ENCODE results near the gene ARCN1.

Gene ARCN1

DNA sequence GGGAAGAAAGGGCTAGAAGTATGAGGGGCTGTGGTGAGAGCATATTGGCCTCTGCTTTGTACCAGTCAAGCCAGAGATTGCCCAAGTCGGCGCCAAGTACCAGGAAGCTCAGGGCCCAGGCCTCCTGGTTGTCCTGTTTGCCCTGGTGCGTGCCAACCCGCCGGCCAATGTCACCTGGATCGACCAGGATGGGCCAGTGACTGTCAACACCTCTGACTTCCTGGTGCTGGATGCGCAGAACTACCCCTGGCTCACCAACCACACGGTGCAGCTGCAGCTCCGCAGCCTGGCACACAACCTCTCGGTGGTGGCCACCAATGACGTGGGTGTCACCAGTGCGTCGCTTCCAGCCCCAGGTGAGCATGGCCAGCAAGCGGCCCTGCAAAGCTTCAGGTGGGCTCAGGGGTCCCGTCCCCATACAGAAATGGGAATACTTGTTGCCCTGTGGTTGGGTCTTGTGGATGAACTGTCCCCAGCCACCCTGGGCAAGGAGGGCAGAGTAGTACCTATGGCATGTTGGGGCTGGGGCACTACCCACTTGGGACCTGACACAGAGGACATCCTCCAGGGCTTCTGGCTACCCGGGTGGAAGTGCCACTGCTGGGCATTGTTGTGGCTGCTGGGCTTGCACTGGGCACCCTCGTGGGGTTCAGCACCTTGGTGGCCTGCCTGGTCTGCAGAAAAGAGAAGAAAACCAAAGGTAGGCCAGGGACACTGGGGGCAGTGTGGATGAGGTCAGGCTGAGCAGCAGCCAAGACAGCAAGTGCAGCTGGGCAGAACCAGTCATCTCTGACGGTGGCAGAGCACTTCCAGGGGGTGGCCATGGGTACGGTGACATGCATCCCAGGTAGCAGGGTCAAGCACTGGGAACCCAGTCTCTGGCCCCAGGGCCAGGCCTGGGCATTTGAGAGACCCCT lies 39.1 kb upstream of the ARCN1 start:
- ATAC-seq: no peak
- TF ChIP-seq CSRNP3 (CRISPR knock-in tag; IDR thresholded peaks at IDR 0.05) (no peak), SNAI2 (CRISPR knock-in tag; IDR thresholded peaks at IDR 0.05) (no peak), ZNF565 (CRISPR knock-in tag; conservative IDR thresholded peaks at IDR 0.05; ENCODE audit: low read depth) (no peak), RARB (CRISPR knock-in tag; IDR thresholded peaks at IDR 0.05) (no peak), GLIS3 (CRISPR knock-in tag; IDR thresholded peaks at IDR 0.05) (no peak), TCF4 (CRISPR knock-in tag; IDR thresholded peaks at IDR 0.05; ENCODE audit: borderline replicate concordance) (no peak), CREB5 (CRISPR knock-in tag; IDR thresholded peaks at IDR 0.05; ENCODE audit: low read depth) (no peak), OSR1 (CRISPR knock-in tag; IDR thresholded peaks at IDR 0.05) (no peak)

DNA sequence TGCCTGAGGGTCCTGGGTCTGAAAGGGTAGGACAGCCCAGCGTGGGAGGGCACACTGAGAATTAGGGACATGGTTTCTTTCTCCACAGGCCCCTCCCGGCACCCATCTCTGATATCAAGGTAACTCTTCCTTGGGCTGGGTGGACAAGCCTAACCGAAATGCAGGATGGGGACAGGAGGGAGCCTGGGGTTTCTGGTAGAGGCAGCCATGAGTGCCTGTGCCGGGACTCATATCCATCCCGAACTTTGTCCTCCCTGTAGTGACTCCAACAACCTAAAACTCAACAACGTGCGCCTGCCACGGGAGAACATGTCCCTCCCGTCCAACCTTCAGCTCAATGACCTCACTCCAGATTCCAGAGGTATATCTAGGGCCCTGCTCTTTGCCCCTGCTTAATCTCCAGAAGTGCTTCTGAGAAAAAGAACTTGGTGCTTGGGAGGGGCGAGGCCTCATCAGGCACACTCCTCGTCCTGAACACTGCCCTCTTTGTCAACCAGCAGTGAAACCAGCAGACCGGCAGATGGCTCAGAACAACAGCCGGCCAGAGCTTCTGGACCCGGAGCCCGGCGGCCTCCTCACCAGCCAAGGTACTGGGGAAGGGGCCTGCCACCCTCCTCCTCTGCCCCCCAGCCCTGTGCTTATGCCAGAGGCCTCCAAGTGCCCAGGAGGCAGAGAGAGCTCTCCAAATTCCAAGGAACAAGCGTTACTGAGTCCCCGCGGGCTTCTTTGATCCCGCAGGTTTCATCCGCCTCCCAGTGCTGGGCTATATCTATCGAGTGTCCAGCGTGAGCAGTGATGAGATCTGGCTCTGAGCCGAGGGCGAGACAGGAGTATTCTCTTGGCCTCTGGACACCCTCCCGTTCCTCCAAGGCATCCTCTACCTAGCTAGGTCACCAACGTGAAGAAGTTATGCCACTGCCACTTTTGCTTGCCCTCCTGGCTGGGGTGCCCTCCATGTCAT lies 38.2 kb upstream of the ARCN1 start:
- no peak for TF ChIP-seq ZNF565 (CRISPR knock-in tag; conservative IDR thresholded peaks at IDR 0.05; ENCODE audit: low read depth)
- TF ChIP-seq CSRNP3 (CRISPR knock-in tag; IDR thresholded peaks at IDR 0.05): no peak
- TF ChIP-seq ZNF8 (CRISPR knock-in tag; IDR thresholded peaks at IDR 0.05): no peak
- no peak for TF ChIP-seq TCF4 (CRISPR knock-in tag; IDR thresholded peaks at IDR 0.05; ENCODE audit: borderline replicate concordance)
- no peak for TF ChIP-seq ESRRG (CRISPR knock-in tag; IDR thresholded peaks at IDR 0.05)
- TF ChIP-seq ZC3H10 (CRISPR knock-in tag; IDR thresholded peaks at IDR 0.05): no peak
- TF ChIP-seq, protein P1, sequence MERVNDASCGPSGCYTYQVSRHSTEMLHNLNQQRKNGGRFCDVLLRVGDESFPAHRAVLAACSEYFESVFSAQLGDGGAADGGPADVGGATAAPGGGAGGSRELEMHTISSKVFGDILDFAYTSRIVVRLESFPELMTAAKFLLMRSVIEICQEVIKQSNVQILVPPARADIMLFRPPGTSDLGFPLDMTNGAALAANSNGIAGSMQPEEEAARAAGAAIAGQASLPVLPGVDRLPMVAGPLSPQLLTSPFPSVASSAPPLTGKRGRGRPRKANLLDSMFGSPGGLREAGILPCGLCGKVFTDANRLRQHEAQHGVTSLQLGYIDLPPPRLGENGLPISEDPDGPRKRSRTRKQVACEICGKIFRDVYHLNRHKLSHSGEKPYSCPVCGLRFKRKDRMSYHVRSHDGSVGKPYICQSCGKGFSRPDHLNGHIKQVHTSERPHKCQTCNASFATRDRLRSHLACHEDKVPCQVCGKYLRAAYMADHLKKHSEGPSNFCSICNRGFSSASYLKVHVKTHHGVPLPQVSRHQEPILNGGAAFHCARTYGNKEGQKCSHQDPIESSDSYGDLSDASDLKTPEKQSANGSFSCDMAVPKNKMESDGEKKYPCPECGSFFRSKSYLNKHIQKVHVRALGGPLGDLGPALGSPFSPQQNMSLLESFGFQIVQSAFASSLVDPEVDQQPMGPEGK (CRISPR knock-in tag; IDR thresholded peaks at IDR 0.05; ENCODE audit: borderline replicate concordance): no peak
- no peak for TF ChIP-seq ARNTL (CRISPR knock-in tag; IDR thresholded peaks at IDR 0.05; ENCODE audit: borderline replicate concordance, low read depth)
- no peak for TF ChIP-seq BACH2 (CRISPR knock-in tag; IDR thresholded peaks at IDR 0.05; ENCODE audit: borderline replicate concordance)
- ATAC-seq: no peak

DNA sequence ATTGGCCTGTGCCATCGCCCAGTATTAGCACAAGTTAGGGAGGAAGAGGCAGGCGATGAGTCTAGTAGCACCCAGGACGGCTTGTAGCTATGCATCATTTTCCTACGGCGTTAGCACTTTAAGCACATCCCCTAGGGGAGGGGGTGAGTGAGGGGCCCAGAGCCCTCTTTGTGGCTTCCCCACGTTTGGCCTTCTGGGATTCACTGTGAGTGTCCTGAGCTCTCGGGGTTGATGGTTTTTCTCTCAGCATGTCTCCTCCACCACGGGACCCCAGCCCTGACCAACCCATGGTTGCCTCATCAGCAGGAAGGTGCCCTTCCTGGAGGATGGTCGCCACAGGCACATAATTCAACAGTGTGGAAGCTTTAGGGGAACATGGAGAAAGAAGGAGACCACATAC lies 36.9 kb upstream of the ARCN1 start:
- no peak for ATAC-seq
- TF ChIP-seq TOX (CRISPR knock-in tag; IDR thresholded peaks at IDR 0.05; ENCODE audit: borderline replicate concordance): no peak
- TF ChIP-seq RARB (CRISPR knock-in tag; IDR thresholded peaks at IDR 0.05): no peak
- no peak for TF ChIP-seq ZNF8 (CRISPR knock-in tag; IDR thresholded peaks at IDR 0.05)
- TF ChIP-seq ARNTL (CRISPR knock-in tag; IDR thresholded peaks at IDR 0.05; ENCODE audit: borderline replicate concordance, low read depth): no peak
- TF ChIP-seq CSDC2 (CRISPR knock-in tag; IDR thresholded peaks at IDR 0.05): no peak
- TF ChIP-seq ESRRG (CRISPR knock-in tag; IDR thresholded peaks at IDR 0.05): no peak
- no peak for TF ChIP-seq TCF4 (CRISPR knock-in tag; IDR thresholded peaks at IDR 0.05; ENCODE audit: borderline replicate concordance)
- TF ChIP-seq, protein P2, sequence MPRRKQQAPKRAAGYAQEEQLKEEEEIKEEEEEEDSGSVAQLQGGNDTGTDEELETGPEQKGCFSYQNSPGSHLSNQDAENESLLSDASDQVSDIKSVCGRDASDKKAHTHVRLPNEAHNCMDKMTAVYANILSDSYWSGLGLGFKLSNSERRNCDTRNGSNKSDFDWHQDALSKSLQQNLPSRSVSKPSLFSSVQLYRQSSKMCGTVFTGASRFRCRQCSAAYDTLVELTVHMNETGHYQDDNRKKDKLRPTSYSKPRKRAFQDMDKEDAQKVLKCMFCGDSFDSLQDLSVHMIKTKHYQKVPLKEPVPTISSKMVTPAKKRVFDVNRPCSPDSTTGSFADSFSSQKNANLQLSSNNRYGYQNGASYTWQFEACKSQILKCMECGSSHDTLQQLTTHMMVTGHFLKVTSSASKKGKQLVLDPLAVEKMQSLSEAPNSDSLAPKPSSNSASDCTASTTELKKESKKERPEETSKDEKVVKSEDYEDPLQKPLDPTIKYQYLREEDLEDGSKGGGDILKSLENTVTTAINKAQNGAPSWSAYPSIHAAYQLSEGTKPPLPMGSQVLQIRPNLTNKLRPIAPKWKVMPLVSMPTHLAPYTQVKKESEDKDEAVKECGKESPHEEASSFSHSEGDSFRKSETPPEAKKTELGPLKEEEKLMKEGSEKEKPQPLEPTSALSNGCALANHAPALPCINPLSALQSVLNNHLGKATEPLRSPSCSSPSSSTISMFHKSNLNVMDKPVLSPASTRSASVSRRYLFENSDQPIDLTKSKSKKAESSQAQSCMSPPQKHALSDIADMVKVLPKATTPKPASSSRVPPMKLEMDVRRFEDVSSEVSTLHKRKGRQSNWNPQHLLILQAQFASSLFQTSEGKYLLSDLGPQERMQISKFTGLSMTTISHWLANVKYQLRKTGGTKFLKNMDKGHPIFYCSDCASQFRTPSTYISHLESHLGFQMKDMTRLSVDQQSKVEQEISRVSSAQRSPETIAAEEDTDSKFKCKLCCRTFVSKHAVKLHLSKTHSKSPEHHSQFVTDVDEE (CRISPR knock-in tag; IDR thresholded peaks at IDR 0.05): no peak
- TF ChIP-seq ZC3H10 (CRISPR knock-in tag; IDR thresholded peaks at IDR 0.05): no peak
- no peak for TF ChIP-seq BACH2 (CRISPR knock-in tag; IDR thresholded peaks at IDR 0.05; ENCODE audit: borderline replicate concordance)
- TF ChIP-seq GLIS3 (CRISPR knock-in tag; IDR thresholded peaks at IDR 0.05): no peak
- TF ChIP-seq, protein P1 (CRISPR knock-in tag; IDR thresholded peaks at IDR 0.05; ENCODE audit: borderline replicate concordance): no peak
- no peak for TF ChIP-seq SNAI2 (CRISPR knock-in tag; IDR thresholded peaks at IDR 0.05)
- TF ChIP-seq ISL1 (CRISPR knock-in tag; IDR thresholded peaks at IDR 0.05): no peak
- TF ChIP-seq ZNF70 (CRISPR knock-in tag; IDR thresholded peaks at IDR 0.05): no peak
